ENCODE measurements around the gene EYS.

Gene EYS

DNA sequence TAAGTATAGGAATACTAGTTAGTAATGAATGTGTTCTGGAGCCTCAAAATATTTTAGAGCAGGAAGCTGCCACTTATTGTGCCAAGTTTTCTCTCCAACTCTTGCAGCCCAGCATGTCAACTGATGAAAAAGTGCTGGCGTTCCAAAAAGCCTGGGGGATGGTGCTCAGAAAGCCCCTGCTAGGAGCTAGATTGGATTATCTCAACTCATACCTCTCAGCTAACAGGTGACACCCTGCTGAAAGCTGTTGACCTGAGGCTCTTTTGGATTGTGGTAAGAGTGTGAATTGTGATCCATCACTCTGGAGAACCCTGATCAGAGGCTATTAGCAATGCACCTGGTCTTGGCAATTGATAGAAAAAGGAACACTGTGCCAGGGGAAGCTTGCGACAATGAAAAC lies 580.4 kb downstream of the EYS start:
- Histone ChIP-seq H3K79me2 (ENCODE audit: low read length) (no peaks in the 10 kb centered on the region), H3K9ac (ENCODE audit: low read length) (no peak overlapping the region), H3K27me3 (replicated peaks; ENCODE audit: insufficient read depth, low read length) (no peaks in the 10 kb centered on the region), H3K27ac (ENCODE audit: low read length) (no peak overlapping the region), H3K36me3 (replicated peaks; ENCODE audit: insufficient read depth, low read length) (no peaks in the 10 kb centered on the region), H3K9me2 (replicated peaks; ENCODE audit: insufficient read depth, low read length) (no peaks in the 10 kb centered on the region), H3K9me3 (replicated peaks; ENCODE audit: insufficient read depth, low read length) (no peaks in the 10 kb centered on the region), H4K20me1 (ENCODE audit: insufficient read depth, low read length) (no peaks in the 10 kb centered on the region), H2AFZ (ENCODE audit: low read length) (no peak overlapping the region), H3K4me3 (ENCODE audit: low read length) (no peak overlapping the region), H3K4me2 (ENCODE audit: low read depth, low read length) (no peak overlapping the region), H3F3A (ENCODE audit: insufficient read depth, low read length) (no peaks in the 10 kb centered on the region), H3K4me1 (ENCODE audit: low read length) (no peaks in the 10 kb centered on the region)
- TF ChIP-seq EZH2 (optimal IDR thresholded peaks at IDR 0.05; ENCODE audit: low read depth, low read length) (no peak), EZH2phosphoT487 (IDR thresholded peaks at IDR 0.05; ENCODE audit: low read length) (no peak)
- TF ChIP-seq, protein P1, sequence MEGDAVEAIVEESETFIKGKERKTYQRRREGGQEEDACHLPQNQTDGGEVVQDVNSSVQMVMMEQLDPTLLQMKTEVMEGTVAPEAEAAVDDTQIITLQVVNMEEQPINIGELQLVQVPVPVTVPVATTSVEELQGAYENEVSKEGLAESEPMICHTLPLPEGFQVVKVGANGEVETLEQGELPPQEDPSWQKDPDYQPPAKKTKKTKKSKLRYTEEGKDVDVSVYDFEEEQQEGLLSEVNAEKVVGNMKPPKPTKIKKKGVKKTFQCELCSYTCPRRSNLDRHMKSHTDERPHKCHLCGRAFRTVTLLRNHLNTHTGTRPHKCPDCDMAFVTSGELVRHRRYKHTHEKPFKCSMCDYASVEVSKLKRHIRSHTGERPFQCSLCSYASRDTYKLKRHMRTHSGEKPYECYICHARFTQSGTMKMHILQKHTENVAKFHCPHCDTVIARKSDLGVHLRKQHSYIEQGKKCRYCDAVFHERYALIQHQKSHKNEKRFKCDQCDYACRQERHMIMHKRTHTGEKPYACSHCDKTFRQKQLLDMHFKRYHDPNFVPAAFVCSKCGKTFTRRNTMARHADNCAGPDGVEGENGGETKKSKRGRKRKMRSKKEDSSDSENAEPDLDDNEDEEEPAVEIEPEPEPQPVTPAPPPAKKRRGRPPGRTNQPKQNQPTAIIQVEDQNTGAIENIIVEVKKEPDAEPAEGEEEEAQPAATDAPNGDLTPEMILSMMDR (IDR thresholded peaks at IDR 0.05; ENCODE audit: low read length): no peak
- DNase-seq: no peak

DNA sequence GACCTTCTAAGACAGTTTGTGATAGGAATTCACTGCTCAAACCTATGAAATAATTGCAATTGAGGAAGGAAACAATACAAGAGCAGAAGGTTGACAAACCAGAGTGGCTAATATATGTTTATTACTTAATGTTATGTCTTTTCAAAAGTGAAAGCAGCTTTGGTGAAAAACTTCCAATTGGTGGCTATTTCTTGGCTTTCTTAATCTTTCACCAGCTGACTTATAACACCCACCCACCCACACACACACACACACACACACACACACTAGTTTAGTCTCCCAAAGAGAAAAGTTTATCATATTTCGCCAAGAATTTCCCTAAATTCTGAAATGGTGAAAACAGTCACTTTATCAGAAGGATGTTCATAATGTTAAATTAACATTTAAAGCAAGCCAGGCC lies 583.5 kb downstream of the EYS start:
- DNase-seq: no peak

GRCh38 chr6:65117817-65118409 lies 589.1 kb downstream of the EYS start:
- no peak overlapping the region for H3K4me2 ChIP-seq (ENCODE audit: low read depth, low read length)
- no peak overlapping the region for H3K27ac ChIP-seq (ENCODE audit: low read length)
- H3K4me3 ChIP-seq (ENCODE audit: low read length): no peak overlapping the region
- H3K4me1 ChIP-seq (ENCODE audit: low read length): no peaks in the 10 kb centered on the region
- H3K36me3 ChIP-seq (replicated peaks; ENCODE audit: insufficient read depth, low read length): no peaks in the 10 kb centered on the region
- no peaks in the 10 kb centered on the region for H3K27me3 ChIP-seq (replicated peaks; ENCODE audit: insufficient read depth, low read length)
- no peaks in the 10 kb centered on the region for H4K20me1 ChIP-seq (ENCODE audit: insufficient read depth, low read length)
- no peak overlapping the region for H2AFZ ChIP-seq (ENCODE audit: low read length)
- H3F3A ChIP-seq (ENCODE audit: insufficient read depth, low read length): no peaks in the 10 kb centered on the region
- H3K79me2 ChIP-seq (ENCODE audit: low read length): no peaks in the 10 kb centered on the region
- H3K9me3 ChIP-seq (replicated peaks; ENCODE audit: insufficient read depth, low read length): no peaks in the 10 kb centered on the region
- no peak for DNase-seq
- H3K9ac ChIP-seq (ENCODE audit: low read length): no peak overlapping the region
- TF ChIP-seq EZH2phosphoT487 (IDR thresholded peaks at IDR 0.05; ENCODE audit: low read length): no peak
- TF ChIP-seq, protein P1 (IDR thresholded peaks at IDR 0.05; ENCODE audit: low read length): no peak
- no peak for TF ChIP-seq EZH2 (optimal IDR thresholded peaks at IDR 0.05; ENCODE audit: low read depth, low read length)
- H3K9me2 ChIP-seq (replicated peaks; ENCODE audit: insufficient read depth, low read length): no peaks in the 10 kb centered on the region

More for the DNA sequence above, 583.5 kb downstream of the EYS start:
- H3K4me2 ChIP-seq (ENCODE audit: low read depth, low read length): no peak overlapping the region
- H3K4me3 ChIP-seq (ENCODE audit: low read length): no peak overlapping the region
- TF ChIP-seq, protein P1 (IDR thresholded peaks at IDR 0.05; ENCODE audit: low read length): no peak
- TF ChIP-seq EZH2 (optimal IDR thresholded peaks at IDR 0.05; ENCODE audit: low read depth, low read length) (no peak), EZH2phosphoT487 (IDR thresholded peaks at IDR 0.05; ENCODE audit: low read length) (no peak)
- H3K79me2 ChIP-seq (ENCODE audit: low read length): no peaks in the 10 kb centered on the region
- H3F3A ChIP-seq (ENCODE audit: insufficient read depth, low read length): no peaks in the 10 kb centered on the region
- no peaks in the 10 kb centered on the region for H3K4me1 ChIP-seq (ENCODE audit: low read length)
- no peak overlapping the region for H2AFZ ChIP-seq (ENCODE audit: low read length)
- H3K36me3 ChIP-seq (replicated peaks; ENCODE audit: insufficient read depth, low read length): no peaks in the 10 kb centered on the region
- no peaks in the 10 kb centered on the region for H3K27me3 ChIP-seq (replicated peaks; ENCODE audit: insufficient read depth, low read length)
- no peaks in the 10 kb centered on the region for H4K20me1 ChIP-seq (ENCODE audit: insufficient read depth, low read length)
- H3K9ac ChIP-seq (ENCODE audit: low read length): no peak overlapping the region
- H3K9me2 ChIP-seq (replicated peaks; ENCODE audit: insufficient read depth, low read length): no peaks in the 10 kb centered on the region
- H3K27ac ChIP-seq (ENCODE audit: low read length): no peak overlapping the region
- H3K9me3 ChIP-seq (replicated peaks; ENCODE audit: insufficient read depth, low read length): no peaks in the 10 kb centered on the region

Measured in MM.1S (cell line).